ENCODE results near the gene PDZD2.

- no peak for TF ChIP-seq POLR2A (IDR thresholded peaks at IDR 0.05)
- TF ChIP-seq CTCF (IDR thresholded peaks at IDR 0.05 in 4 of 5, conservative IDR thresholded peaks at IDR 0.05 in 1 of 5): no peak
Measured at GRCh38 chr5:31931874-31932273, 292.9 kb downstream of the PDZD2 start.

Data from gastrocnemius medialis (tissue), 4 donors.